Measurements from ENCODE around the gene STIP1.

DNA sequence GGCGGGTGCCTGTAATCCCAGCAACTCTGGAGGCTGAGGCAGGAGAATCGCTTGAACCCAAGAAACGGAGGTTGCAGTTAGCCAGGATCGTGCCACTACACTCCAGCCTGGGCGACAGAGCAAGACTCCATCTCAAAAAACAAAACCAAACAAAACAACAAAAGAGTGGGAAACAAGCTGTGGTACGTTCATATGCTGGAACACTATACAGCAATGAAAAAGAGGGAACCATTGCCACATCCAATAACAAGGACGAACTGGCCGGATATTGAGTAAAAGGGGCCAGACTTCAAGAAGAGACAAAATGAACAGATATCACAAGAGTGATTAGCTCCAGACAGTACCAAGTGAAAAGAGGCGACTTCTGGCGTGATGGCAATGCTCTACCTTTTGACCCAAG lies 24.9 kb upstream of the STIP1 start:
- TF ChIP-seq POLR2AphosphoS5 (IDR thresholded peaks at IDR 0.05) (no peak), CTCF (IDR thresholded peaks at IDR 0.05) (no peak)
